Right lobe of liver (tissue), 4 donors: Measurements from ENCODE around the gene OR2W1.

Experiments used
- CTCF ChIP-seq, 4 donors: fragments of 200-600 bp in 3 of 4; fragments of 450-650 bp in 1 of 4; IDR thresholded peaks; one replicate each; pipeline versions ENCODE4 v1.5.1 to v1.8.0; 2016 to 2022; ENCODE audit warnings: antibody characterized with exemption in 4 of 4, mild to moderate bottlenecking in 2 of 4
- POLR2A ChIP-seq: fragments of 450-650 bp; IDR thresholded peaks from one replicate; pipeline ENCODE4 v1.6.1; 2017; ENCODE audit warnings: antibody characterized with exemption, mild to moderate bottlenecking
- donor health status: DM: no; HTN: no; CAD: no.
- donor health status: DM: no; HTN: no; CAD: no.
- donor health status: DM: no; HTN: yes; CAD: no.

GRCh38 chr6:29017428-29017802 lies 27.6 kb downstream of the OR2W1 start:
- TF ChIP-seq CTCF (IDR thresholded peaks at IDR 0.05) = no peak
- TF ChIP-seq POLR2A = no peak
